HG02759 (cell line): Measurements from ENCODE around the gene CDH23.
"Not testable (repeated sequence)": the region's sequence is repeated elsewhere in the genome, so short reads cannot be mapped to it uniquely, and the experiment has no call there.

Experiments
- ATAC-seq: cut with Tn5 transposase; IDR thresholded peaks from one replicate; pipeline ENCODE4 v1.9.1; 2021; ENCODE audit warnings: mild to moderate bottlenecking, moderate library complexity; ENCODE audit not compliant: unreplicated experiment

The CDH23 gene

DNA sequence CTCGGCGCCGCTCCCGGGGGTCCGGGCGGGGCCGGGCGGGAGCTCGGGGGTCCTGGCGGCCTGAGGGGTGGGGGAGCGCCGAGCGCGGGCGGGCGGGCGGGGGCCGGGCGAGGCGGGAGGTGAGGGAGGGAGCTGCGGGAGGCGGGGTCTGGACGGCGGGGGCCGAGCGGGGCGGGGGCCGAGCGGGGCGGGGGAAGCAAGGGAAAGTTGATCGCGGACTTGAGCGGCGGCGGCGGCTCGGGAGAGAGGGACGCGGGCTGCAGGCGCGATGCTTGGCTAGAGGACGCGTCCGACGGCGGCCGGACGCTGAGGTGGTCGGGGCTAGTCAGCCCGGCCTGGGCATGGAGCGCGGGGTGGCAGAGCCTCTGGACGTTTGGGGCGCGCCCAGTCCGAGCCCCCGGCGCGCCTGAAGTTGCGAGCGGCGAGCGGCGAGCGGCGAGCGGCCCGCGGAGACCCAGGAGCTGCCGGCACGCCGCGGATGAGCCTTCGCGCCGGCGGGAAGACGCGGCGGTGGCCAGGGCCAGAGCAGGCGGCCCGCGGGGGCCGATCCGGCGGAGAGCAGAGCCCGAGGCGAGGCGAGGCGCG is at the start of gene CDH23:
Gene CDH23 (plus strand): TSS at position 210 of the 585 bp plus-strand sequence. CDS start 42,912 bp downstream, outside the sequence.
- no peak for ATAC-seq

DNA sequence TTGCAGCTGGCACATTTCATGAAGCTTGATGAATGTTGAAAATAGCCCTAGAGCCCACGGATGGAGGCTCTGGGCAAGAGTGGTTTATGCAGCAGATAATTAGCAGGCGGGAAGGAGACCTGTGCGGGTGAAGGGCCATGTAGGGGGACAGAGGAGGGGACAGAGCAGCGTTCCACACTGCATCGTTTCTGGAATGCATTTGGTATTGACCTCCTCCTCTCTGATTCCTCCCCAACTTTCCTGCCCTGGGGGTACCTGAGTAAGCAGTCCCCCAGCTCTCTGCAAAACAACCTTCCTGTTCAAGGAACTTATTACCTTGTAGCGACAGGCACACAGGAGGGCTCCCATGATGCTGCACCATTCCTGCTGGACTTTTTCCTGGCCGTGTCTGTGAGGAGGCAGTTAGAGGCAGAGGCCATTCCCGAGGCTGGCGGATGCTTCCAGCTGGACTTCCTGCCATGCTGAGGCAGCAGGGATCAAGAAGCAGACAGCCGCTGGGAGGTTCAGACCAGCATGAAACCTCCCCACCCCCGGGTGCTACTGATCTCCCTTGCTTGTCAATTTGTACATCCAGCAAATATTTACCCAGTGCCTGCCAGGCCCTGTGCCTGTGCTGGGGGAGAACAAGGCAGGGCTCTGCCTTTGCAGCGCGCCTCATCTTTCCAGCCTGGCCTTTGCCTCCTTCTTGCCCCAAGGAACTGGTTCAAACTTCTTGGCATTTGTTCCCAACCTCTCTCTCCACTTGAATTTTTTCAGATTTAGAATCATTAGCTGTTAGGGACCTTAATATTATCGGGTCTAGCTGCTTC is 48.9 kb upstream of the CDH23 start:
- no peak for ATAC-seq

- ATAC-seq: no peak
Measured at GRCh38 chr10:71348850-71349249, 47.9 kb upstream of the CDH23 start.

GRCh38 chr10:71349406-71349805 is 47.3 kb upstream of the CDH23 start:
- no peak for ATAC-seq

DNA sequence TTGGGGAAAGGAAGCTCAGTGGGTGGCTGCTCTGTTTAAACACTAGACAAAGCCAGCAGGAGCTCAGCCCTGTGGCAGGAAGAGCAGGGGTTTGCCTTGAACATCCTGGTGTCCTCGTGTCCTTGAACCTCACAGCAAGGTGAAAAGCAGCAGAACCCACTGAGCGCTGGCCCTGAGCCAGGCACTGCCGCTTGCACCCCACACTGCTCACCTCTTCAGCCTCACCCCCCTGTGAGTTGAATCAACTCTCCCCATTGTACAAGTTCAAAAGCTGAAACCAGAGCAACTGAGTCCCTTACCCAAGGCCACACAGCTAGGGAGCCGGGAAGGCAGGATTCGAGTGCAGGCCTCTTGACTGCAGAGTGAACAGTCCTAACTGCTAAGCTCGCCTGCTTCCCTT is 45.6 kb upstream of the CDH23 start:
- no peak for ATAC-seq

DNA sequence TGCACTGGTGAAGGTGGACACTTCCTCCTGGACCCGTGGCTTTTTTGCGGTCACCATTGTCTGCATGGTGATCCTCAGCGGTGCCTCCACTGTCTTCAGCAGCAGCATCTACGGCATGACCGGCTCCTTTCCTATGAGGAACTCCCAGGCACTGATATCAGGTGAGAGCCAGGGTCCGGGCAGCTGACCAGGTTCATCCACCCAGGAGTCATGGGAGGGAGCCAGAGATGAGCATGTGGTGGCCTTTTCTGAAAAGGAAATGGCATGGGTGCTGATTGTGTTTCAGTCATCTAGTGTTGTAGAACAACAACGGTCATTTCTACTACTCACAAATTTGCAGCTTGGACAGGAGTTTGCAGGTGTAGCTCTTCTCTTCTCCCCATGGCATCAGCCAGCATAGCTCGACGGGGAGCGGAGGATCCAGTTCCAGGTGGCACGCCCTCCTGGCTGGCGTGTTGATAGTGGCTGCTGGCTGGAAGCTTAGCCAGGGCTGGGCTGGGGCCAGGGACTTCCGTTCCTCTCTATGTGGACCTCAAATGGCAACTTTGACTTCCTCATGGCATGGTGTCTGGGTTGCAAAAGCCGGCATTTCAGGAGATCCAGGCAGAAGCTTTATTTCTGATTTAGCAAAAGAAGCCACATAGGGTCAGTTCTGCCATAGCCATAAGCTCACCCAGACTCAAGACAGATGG is 44.9 kb upstream of the CDH23 start:
- ATAC-seq: no peak

DNA sequence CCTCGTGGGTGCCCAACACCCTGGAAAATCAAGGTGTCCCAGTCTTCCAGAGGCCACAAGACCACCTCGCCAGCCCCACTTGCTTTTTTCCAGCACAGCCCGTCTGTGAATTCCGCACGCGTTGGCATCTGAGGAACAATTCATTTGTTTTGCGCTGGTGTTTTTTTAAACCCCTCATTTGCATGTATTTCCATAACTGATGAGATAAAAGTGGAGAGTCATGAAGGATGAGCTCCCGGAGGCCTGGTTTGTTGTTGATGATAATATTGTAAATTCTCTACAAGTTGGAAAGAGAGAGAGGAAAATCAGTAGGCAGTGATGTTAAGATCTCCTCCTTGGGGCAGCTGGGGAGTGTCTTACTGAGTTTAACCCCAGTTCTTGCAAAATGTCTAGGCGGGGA is 43.1 kb upstream of the CDH23 start:
- ATAC-seq: no peak

DNA sequence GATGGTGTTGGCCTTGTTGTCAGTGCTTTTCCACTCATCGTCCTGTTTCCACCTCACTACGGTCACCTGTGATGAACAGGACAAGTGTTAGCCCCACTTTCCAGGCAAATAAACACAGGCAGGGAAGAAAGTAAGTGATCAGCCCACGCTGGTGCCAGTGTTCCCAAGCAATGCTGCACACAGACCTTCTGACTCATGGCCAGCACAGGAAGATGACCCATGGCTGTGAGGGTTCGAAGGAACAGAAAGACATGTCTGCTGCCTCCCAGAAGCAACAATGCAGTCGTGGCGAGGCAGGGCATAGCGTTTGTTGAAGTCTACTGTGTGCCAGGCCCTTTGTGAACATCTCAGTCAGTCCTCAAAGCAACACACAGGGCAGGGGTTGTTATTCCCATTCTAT is 41.9 kb upstream of the CDH23 start:
- ATAC-seq: no peak

DNA sequence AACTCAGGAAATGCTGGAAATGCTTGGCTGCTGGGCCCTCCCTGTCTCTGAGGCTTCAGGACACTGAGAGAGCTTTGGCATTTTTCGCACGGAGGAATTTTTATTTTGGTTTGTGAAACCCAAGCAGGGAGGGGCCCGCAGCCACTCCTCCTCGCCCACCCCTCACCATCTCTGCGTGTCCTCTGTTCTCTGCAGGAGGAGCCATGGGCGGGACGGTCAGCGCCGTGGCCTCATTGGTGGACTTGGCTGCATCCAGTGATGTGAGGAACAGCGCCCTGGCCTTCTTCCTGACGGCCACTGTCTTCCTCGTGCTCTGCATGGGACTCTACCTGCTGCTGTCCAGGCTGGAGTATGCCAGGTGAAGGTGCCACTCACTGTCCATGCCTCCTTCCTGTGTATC is 40.8 kb upstream of the CDH23 start:
- no peak for ATAC-seq

DNA sequence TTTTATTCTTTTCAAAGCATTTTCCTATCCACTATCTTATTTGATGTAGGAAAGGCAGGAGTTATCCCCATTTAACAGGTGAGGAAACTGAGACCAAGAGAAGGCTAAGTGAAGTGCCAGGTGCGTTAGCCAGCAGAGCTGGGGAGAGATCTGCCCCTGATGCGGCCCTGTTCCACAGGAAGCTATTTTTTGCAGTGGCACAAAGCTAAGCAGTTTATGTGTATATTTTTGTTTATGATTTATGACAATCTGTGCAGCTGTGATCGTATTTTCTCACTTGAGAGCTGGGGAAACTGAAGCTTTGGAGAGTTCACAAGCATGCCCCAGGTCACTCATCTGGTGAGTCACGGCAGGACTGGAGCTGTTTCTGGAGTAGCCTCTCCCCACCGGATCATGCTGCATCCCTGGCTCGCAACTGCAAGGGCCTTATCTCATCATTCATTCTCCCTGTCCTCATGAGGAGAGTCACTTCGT is 38.9 kb upstream of the CDH23 start:
- no peak for ATAC-seq

- no peak for ATAC-seq
Measured at GRCh38 chr10:71358277-71358676, 38.4 kb upstream of the CDH23 start.

GRCh38 chr10:71358906-71359305 is 37.8 kb upstream of the CDH23 start:
- not testable (repeated sequence) for ATAC-seq

- peak; percentile 48 for ATAC-seq
Measured at GRCh38 chr10:71359364-71360046, 37.2 kb upstream of the CDH23 start.

GRCh38 chr10:71360735-71361134 is 36.0 kb upstream of the CDH23 start:
- ATAC-seq: no peak

DNA sequence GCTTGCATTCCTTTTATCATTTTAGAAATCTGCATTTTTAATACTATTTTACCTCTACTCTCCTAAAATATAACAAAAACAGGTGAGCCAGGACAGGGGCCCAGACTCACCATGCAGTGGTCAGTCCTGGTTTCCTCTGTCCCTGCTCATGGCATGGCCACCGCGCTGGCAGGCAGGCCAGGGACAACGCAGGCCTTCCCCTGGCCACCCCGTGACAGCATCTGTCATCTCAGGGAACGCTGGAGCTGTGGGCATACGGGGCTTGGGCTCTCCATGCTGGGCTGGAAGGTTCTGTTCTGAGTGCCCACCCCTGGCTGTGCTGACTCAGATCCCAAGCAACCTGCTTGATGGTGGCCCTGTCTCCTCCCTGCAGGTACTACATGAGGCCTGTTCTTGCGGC is 35.1 kb upstream of the CDH23 start:
- ATAC-seq: no peak

GRCh38 chr10:71362141-71362540 is 34.6 kb upstream of the CDH23 start:
- ATAC-seq: no peak

- no peak for ATAC-seq
Measured at GRCh38 chr10:71363936-71364335, 32.8 kb upstream of the CDH23 start.

DNA sequence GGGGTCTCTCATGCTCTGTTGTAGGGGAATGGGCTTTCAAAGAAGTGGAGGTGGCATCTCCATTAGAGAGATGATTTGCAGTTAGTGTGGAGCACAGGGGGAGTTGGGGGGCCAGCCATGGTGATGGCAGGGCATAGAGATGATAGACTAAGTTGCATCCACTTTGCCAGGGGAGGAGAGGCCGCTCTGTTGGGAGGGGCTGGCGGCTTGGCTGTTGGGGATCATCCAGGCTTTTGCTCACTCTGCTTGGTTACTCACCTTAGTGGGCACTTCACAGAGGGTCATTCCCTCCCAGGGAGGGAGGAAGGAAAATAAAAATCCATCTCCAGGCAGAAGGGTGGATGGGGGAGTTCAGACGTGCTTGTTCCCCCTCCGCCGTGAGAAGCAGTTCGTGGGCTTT is 31.4 kb upstream of the CDH23 start:
- no peak for ATAC-seq

GRCh38 chr10:71366690-71367089 is 30.0 kb upstream of the CDH23 start:
- no peak for ATAC-seq

DNA sequence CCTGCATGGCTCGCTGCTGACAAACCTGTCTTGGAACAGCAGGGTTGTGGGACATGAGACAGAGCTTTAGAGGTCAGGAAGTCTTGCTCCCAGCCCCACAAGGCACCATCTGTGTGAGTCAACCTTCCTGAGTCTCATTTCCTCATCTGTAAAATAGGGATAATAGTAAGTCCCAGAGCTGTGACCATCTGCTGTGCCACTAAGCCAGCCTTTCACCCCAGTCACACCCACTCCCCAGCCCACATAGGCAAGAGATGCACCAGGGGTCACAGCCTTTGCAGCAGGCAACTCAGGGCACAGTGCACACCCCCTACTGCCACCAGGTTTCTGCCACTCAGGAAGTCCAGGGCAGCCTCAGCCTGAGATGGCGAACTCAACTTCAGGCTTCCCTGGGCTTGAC is 29.4 kb upstream of the CDH23 start:
- no peak for ATAC-seq

- no peak for ATAC-seq
Measured at GRCh38 chr10:71368176-71368575, 28.5 kb upstream of the CDH23 start.
